Sigmoid colon (tissue), 4 donors: ENCODE data around the gene AGR2.

Experiments used
- EP300 ChIP-seq, 4 donors: sonication (generic); formaldehyde crosslinking; IDR thresholded peaks; one replicate each; pipeline ENCODE4 v1.6.1; 2017; ENCODE audit warnings: antibody characterized with exemption in 4 of 4
- POLR2A ChIP-seq, 2 donors: fragments of 450-650 bp; IDR thresholded peaks; one replicate each; pipeline ENCODE4 v1.6.1; 2016; ENCODE audit warnings: antibody characterized with exemption in 2 of 2, mild to moderate bottlenecking in 2 of 2, moderate library complexity in 2 of 2
- POLR2AphosphoS5 ChIP-seq, 4 donors: sonication (generic); formaldehyde crosslinking; IDR thresholded peaks; one replicate each; pipeline ENCODE4 v1.6.1; 2017; ENCODE audit warnings: antibody characterized with exemption in 4 of 4
- TF ChIP-seq, protein P1 (sequence below), 4 experiments: fragments of 450-650 bp in 3 of 4; fragments of 200-600 bp in 1 of 4; IDR thresholded peaks; one replicate each; pipeline ENCODE4 v1.5.1; 2016 to 2019; ENCODE audit warnings: antibody characterized with exemption in 4 of 4, mild to moderate bottlenecking in 3 of 4, moderate library complexity in 2 of 4

GRCh38 chr7:16744518-16745250, 60.1 kb downstream of the AGR2 start:
- TF ChIP-seq, protein P1, sequence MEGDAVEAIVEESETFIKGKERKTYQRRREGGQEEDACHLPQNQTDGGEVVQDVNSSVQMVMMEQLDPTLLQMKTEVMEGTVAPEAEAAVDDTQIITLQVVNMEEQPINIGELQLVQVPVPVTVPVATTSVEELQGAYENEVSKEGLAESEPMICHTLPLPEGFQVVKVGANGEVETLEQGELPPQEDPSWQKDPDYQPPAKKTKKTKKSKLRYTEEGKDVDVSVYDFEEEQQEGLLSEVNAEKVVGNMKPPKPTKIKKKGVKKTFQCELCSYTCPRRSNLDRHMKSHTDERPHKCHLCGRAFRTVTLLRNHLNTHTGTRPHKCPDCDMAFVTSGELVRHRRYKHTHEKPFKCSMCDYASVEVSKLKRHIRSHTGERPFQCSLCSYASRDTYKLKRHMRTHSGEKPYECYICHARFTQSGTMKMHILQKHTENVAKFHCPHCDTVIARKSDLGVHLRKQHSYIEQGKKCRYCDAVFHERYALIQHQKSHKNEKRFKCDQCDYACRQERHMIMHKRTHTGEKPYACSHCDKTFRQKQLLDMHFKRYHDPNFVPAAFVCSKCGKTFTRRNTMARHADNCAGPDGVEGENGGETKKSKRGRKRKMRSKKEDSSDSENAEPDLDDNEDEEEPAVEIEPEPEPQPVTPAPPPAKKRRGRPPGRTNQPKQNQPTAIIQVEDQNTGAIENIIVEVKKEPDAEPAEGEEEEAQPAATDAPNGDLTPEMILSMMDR (IDR thresholded peaks at IDR 0.05): no peak
- no peak for TF ChIP-seq POLR2A (IDR thresholded peaks at IDR 0.05)
- TF ChIP-seq EP300 (IDR thresholded peaks at IDR 0.05): no peak
- no peak for TF ChIP-seq POLR2AphosphoS5 (IDR thresholded peaks at IDR 0.05)
